GM19328 (cell line): Measurements from ENCODE around the gene TULP1.

Experiments
- ATAC-seq: cut with Tn5 transposase; IDR thresholded peaks from one replicate; pipeline ENCODE4 v1.9.1; 2021; ENCODE audit warnings: mild to moderate bottlenecking, moderate library complexity; ENCODE audit not compliant: unreplicated experiment

TULP1 gene

GRCh38 chr6:35468980-35469750 is 43.5 kb downstream of the TULP1 start:
- ATAC-seq = no peak

DNA sequence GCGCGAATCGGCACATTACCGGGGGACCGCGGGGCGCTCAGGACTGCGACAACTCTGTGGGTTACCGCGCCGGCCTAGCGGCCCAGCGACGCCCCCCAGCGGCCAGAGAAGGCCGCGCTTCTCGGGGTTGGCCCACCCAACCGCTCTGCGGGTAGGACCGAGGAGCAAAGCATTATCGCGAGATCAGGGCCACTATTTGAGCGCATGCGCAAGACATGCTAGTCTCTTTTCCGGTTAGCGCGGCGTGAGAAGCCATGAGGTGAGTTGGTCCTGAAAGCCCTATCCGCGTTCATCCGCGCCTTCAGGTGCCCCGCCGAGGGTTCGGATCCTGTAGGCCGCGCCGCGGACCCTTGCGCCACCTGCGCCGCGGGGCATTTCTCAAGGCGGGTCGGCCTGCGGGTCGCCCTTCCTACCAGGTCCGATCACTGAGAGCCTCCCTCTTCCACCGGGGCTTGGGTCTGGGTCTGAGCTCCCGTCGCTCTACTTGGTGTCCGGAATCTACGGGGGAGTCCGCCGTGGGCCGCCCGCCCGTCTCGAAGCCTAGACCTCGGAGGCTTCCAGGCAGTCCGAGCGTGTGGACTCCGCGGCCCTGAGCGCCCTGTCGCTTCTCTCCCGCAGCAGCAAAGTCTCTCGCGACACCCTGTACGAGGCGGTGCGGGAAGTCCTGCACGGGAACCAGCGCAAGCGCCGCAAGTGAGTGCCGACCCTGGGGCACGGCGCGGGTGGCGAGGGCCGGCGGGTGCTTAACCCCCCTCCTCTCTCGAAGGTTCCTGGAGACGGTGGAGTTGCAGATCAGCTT is 44.3 kb downstream of the TULP1 start, which contains the start of gene RPL10A:
Gene RPL10A (plus strand): TSS at position 221 of the 799 bp plus-strand sequence. CDS start 34 bp downstream, at position 255.
- ATAC-seq = peak; percentile 80

DNA sequence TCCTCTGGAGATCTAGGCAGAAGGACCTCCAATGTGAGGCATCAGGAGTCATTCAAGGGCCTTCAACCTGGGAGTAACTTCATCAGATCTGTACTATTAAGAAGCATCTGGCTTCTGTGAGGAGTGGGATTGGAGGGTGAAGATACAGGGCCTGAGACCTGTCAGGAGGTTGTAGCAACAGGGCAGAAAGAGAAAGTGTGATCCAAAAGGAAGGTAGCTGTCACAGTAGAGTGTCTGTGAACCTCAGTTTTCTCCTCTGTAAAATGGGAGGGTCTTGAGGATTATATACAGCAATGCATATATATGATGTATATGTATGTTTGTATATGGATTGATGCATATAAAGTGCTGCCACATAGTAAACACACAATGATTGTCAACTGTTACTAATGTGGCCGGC is 47.0 kb downstream of the TULP1 start:
- no peak for ATAC-seq

DNA sequence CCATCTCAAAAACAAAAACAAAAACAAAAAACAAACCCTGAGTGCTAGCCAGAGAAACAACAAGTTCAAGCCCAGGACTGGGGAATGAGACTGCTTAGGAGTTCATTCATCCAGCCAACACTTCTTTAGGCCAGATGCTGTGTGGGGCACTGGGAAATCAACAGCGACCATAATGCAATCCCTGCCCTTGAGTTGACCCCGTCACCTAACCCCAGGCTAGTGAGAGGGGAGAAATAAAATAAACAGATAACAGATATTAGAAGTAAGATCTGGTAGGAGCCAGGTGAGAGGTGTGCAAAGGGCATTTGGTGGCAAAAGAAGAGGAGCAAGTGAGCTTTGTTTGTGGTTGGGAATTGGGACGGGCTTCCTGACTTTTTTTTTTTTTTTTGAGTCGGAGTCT is 49.4 kb downstream of the TULP1 start:
- ATAC-seq = no peak

- no peak for ATAC-seq
Observed at GRCh38 chr6:35461270-35461669, 51.4 kb downstream of the TULP1 start.

DNA sequence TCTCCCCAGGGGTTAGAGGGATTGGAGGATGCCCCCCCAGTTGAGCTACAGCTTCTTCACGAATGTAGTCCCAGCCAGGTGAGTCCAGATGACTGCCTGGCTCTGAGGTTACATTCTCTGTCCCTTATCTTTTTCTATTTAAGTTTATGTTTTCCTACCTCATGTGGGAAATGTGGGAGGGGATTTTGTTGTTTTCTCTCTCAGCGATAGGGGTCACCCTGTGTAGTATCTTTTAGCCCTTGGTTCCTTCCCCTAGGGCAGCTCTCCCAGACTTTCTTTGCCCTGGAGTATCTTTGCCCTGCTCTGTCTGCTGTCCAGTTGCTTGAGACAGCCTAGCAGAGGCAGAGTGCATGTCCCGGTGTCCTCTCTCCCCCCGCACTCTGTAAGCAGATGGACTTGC is 54.8 kb downstream of the TULP1 start:
- ATAC-seq = no peak

DNA sequence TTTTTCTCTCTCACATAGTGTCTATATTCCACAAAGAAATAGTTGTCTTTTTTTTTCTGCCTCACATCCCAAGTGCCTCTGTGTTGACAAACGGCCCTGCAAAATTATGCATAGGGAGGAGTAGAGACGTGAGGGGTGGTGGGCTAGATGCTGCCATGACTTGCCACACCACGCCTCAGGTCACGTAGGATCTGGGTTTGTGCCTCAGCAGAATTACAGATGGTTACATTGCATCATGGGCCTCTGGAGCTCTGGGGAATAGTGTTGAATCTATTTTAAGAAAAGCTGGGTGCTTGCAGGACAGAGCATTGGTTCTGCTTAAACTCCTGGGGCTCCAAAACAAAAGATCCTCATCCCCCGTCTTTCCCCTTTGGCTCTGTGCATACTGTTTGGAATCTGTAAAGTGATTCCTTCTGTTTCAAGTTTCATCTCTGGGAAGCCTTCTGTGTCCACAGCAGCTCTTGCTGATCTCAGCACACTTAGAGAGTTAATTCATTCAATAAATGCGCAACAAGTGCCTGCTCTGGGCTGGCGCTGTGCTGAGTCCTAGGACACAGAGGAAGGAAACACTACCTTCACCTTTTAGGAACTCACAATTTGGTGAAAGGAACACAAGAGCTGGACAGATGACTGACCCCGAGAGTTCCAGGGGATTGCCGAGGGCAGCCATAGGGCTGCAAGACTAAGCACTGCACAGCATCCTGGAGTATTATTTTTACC is 58.1 kb downstream of the TULP1 start:
- ATAC-seq = no peak

DNA sequence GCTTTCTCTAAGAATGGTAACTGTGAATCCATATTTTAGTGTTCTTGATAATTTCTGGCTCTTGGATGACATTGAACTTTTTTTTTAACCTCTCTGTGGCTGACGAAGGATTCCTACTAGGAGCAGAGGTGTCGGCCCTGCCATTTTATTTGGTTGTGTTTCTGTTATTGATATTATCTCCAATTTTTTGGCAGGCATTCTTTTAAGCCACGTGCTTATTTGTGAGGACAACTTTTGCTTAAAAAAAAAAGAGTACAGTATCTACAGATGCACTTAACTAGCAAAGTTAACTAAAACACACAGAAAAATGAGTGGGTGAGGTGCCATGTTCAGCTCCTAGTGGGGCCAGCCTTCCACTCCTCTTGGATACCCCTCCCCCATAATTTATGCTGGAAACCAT is 59.5 kb downstream of the TULP1 start:
- no peak for ATAC-seq

DNA sequence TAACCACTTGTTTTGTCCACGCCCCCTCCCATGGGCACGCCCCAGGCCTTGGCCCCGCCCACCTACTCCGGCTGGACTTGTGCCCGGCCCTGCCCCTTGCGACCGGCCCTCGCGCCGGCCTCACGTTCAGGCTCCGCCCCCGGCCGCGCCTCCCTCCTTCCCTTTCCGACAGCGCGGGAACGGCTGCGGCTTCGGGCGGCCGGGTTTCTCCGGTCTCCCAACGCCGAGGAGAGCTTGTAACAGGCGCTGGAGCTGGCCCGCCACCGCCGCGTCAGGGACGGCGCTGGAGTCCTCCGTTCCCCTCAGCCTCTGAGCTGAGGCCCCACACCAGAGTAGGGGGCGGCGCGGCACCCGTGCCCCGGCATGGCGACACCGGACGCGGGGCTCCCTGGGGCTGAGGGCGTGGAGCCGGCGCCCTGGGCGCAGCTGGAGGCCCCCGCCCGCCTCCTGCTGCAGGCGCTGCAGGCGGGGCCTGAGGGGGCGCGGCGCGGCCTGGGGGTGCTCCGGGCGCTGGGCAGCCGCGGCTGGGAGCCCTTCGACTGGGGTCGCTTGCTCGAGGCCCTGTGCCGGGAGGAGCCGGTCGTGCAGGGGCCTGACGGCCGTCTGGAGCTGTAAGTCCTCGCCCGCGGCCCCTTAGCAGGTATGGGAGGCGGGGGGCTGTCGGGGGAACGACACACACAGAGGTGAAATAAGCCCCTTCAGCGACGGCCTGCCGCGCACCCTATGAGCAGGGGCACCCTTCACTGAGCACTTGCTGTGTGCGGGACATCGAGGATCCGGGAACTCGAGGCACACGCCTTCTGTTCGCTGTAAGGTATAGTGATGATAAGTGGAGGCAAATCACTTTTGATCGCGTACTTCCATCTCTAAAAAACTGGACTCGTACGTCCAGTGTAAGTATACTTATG is 60.3 kb downstream of the TULP1 start, which contains the start of gene FANCE:
Gene FANCE (plus strand): TSS at position 156 of the 908 bp plus-strand sequence. CDS start 208 bp downstream, at position 364.
- ATAC-seq = peak; percentile 88

GRCh38 chr6:35451354-35452182 is 61.1 kb downstream of the TULP1 start:
- no peak for ATAC-seq

DNA sequence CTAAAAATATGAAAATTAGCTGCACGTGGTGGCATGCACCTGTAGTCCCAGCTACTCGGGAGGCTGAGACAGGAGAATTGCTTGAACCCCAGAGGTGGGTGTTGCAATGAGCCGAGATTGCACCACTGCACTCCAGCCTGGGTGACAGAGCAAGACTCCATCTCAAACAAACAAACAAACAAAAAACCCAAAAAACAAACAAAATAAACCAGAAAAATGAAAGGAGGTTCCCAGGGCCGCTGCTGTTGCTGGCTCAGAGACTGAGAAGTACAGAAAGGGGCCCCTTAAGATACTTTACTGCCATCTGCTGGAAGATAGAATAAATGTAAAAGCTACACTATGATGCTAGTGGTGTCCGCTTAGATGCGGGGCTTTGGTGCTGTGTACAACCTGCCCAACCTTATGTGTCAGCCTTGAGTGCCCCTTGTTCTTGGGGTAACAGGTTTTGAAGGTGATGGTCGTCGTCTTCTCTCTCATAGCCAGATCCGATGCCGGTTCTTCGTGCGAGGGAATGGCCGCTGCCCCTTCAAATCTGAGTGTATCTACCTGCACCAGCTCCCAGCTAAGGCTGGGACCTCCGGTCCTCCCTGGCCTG is 63.3 kb downstream of the TULP1 start:
- ATAC-seq = no peak

GRCh38 chr6:35448191-35448590 is 64.5 kb downstream of the TULP1 start:
- ATAC-seq = no peak
